ENCODE data around the gene CYTH3. TPM values are rescaled to one million over a fixed set of nuclear protein-coding genes. Genes with fewer than 3 reads are reported as not detected.

Gene CYTH3
- total RNA-seq, 2 donors from 2014 or later = 83.8 to 89.4 TPM

- Histone ChIP-seq H3K9me3 (no peaks in the 10 kb centered on the region), H3K4me3 (no peak overlapping the region), H3K27ac (no peak overlapping the region), H3K36me3 (peaks cover 43% of the 10 kb centered on the region), H3K4me1 (ENCODE audit: control insufficient read depth in 1 of 2, low read depth in 2 of 2) (no peaks in the 10 kb centered on the region), H3K27me3 (replicated peaks; ENCODE audit: insufficient read depth) (no peaks in the 10 kb centered on the region)
- no peak for DNase-seq (ENCODE audit: low spot score)
- TF ChIP-seq, protein P1, sequence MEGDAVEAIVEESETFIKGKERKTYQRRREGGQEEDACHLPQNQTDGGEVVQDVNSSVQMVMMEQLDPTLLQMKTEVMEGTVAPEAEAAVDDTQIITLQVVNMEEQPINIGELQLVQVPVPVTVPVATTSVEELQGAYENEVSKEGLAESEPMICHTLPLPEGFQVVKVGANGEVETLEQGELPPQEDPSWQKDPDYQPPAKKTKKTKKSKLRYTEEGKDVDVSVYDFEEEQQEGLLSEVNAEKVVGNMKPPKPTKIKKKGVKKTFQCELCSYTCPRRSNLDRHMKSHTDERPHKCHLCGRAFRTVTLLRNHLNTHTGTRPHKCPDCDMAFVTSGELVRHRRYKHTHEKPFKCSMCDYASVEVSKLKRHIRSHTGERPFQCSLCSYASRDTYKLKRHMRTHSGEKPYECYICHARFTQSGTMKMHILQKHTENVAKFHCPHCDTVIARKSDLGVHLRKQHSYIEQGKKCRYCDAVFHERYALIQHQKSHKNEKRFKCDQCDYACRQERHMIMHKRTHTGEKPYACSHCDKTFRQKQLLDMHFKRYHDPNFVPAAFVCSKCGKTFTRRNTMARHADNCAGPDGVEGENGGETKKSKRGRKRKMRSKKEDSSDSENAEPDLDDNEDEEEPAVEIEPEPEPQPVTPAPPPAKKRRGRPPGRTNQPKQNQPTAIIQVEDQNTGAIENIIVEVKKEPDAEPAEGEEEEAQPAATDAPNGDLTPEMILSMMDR (IDR thresholded peaks at IDR 0.05) = no peak
- no peak for ATAC-seq (ENCODE audit: insufficient number of reproducible peaks, low FRiP score, low read depth)
Measured at GRCh38 chr7:6123843-6124242, 148.6 kb downstream of the CYTH3 start.

- no peaks in the 10 kb centered on the region for H3K27me3 ChIP-seq (replicated peaks; ENCODE audit: insufficient read depth)
- TF ChIP-seq, protein P1 (IDR thresholded peaks at IDR 0.05) = no peak
- no peaks in the 10 kb centered on the region for H3K4me1 ChIP-seq (ENCODE audit: control insufficient read depth in 1 of 2, low read depth in 2 of 2)
- no peak for ATAC-seq (ENCODE audit: insufficient number of reproducible peaks, low FRiP score, low read depth)
- peaks cover 47% of the 10 kb centered on the region for H3K36me3 ChIP-seq
- no peak overlapping the region for H3K27ac ChIP-seq
- DNase-seq (ENCODE audit: low spot score) = no peak
- H3K9me3 ChIP-seq = no peaks in the 10 kb centered on the region
- no peak overlapping the region for H3K4me3 ChIP-seq
Measured at GRCh38 chr7:6121141-6121540, 151.3 kb downstream of the CYTH3 start.

- H3K27me3 ChIP-seq (replicated peaks; ENCODE audit: insufficient read depth) = no peaks in the 10 kb centered on the region
- H3K36me3 ChIP-seq = peaks cover 51% of the 10 kb centered on the region
- no peak for ATAC-seq (ENCODE audit: insufficient number of reproducible peaks, low FRiP score, low read depth)
- TF ChIP-seq, protein P1 (IDR thresholded peaks at IDR 0.05) = no peak
- no peak overlapping the region for H3K27ac ChIP-seq
- DNase-seq (ENCODE audit: low spot score) = no peak
- H3K4me3 ChIP-seq = no peak overlapping the region
- H3K4me1 ChIP-seq (ENCODE audit: control insufficient read depth in 1 of 2, low read depth in 2 of 2) = no peaks in the 10 kb centered on the region
- no peaks in the 10 kb centered on the region for H3K9me3 ChIP-seq
Measured at GRCh38 chr7:6117533-6117932, 154.9 kb downstream of the CYTH3 start.

- Histone ChIP-seq H3K4me3 (no peak overlapping the region), H3K36me3 (peaks cover 39% of the 10 kb centered on the region), H3K27me3 (replicated peaks; ENCODE audit: insufficient read depth) (no peaks in the 10 kb centered on the region), H3K9me3 (no peaks in the 10 kb centered on the region), H3K27ac (no peak overlapping the region), H3K4me1 (ENCODE audit: control insufficient read depth in 1 of 2, low read depth in 2 of 2) (no peaks in the 10 kb centered on the region)
- TF ChIP-seq, protein P1 (IDR thresholded peaks at IDR 0.05) = no peak
- no peak for ATAC-seq (ENCODE audit: insufficient number of reproducible peaks, low FRiP score, low read depth)
- no peak for DNase-seq (ENCODE audit: low spot score)
Measured at GRCh38 chr7:6116211-6116610, 156.2 kb downstream of the CYTH3 start.

Other genes with a start within 250 kb of the CYTH3 start
- not detected for gene ANKRD61, start 241.2 kb downstream of the CYTH3 start, total RNA-seq
- gene EIF2AK1, start 213.4 kb downstream of the CYTH3 start, total RNA-seq = 100 to 1,000 TPM; 143 to 201 TPM
- 10 to 100 TPM in 1 of 2 donors, 1 to 10 TPM in 1; 6.1 to 10.2 TPM for gene USP42, start 167.7 kb downstream of the CYTH3 start, total RNA-seq
- 10 to 100 TPM; 13.9 to 30.1 TPM for gene FAM220A, start 76.3 kb upstream of the CYTH3 start, total RNA-seq
- gene RAC1, start 101.9 kb upstream of the CYTH3 start, total RNA-seq = 100 to 1,000 TPM; 125 to 163 TPM
- gene DAGLB, start 175.3 kb upstream of the CYTH3 start, total RNA-seq = 10 to 100 TPM; 16.5 to 28.6 TPM
- 100 to 1,000 TPM; 105 to 123 TPM for gene KDELR2, start 211.5 kb upstream of the CYTH3 start, total RNA-seq

All from thoracic aorta (tissue), 2 donors.